Spleen (tissue), 11 donors: ENCODE results near the gene RNASEH1. TPM values are rescaled to one million over a fixed set of nuclear protein-coding genes. Genes with fewer than 3 reads are reported as not detected.

Source experiments
- DNase-seq: peaks from one replicate; pipeline ENCODE4 v3.0.0-alpha.2; 2020
- H3K27ac ChIP-seq, 8 donors: fragments of 200-600 bp; sonication (generic) in 7 of 8; 1 replicate in 4 of 8; 2 replicates in 4 of 8; pipeline versions ENCODE4 v1.5.0 to v1.8.0; 2016 to 2021; ENCODE audit warnings: inconsistent platforms in 4 of 8, mild to moderate bottlenecking in 4 of 8, moderate library complexity in 1 of 8
- H3K27me3 ChIP-seq, 7 donors: fragments of 200-600 bp; sonication (generic) in 6 of 7; replicated peaks in 1 of 7; 1 replicate in 4 of 7; 2 replicates in 3 of 7; pipeline versions ENCODE4 v1.5.0 to v1.8.0; 2016 to 2021; ENCODE audit warnings: inconsistent platforms in 3 of 7, mild to moderate bottlenecking in 1 of 7
- H3K36me3 ChIP-seq, 6 donors: fragments of 200-600 bp; sonication (generic) in 5 of 6; 1 replicate in 4 of 6; 2 replicates in 2 of 6; pipeline versions ENCODE4 v1.5.0 to v1.8.0; 2016 to 2021; ENCODE audit warnings: inconsistent platforms in 2 of 6
- H3K4me1 ChIP-seq, 6 donors: fragments of 200-600 bp; sonication (generic) in 5 of 6; 1 replicate in 3 of 6; 2 replicates in 3 of 6; pipeline versions ENCODE4 v1.5.0 to v1.8.0; 2016 to 2021; ENCODE audit warnings: inconsistent platforms in 3 of 6
- H3K4me3 ChIP-seq, 8 donors: fragments of 200-600 bp; sonication (generic) in 7 of 8; 1 replicate in 4 of 8; 2 replicates in 4 of 8; pipeline versions ENCODE4 v1.5.0 to v1.8.0; 2016 to 2021; ENCODE audit warnings: inconsistent platforms in 4 of 8, mild to moderate bottlenecking in 4 of 8, moderate library complexity in 2 of 8
- H3K9me3 ChIP-seq, 8 donors: fragments of 200-600 bp; sonication (generic) in 7 of 8; 1 replicate in 4 of 8; 2 replicates in 4 of 8; pipeline versions ENCODE4 v1.5.0 to v1.8.0; 2016 to 2021; ENCODE audit warnings: inconsistent platforms in 4 of 8
- POLR2A ChIP-seq, 3 donors: fragments of 450-650 bp; IDR thresholded peaks; one replicate each; pipeline ENCODE4 v1.5.1; 2017; ENCODE audit warnings: antibody characterized with exemption in 3 of 3, mild to moderate bottlenecking in 1 of 3
- POLR2AphosphoS5 ChIP-seq, 3 donors: sonication (generic); formaldehyde crosslinking; IDR thresholded peaks; one replicate each; pipeline ENCODE4 v1.5.1; 2017; ENCODE audit warnings: antibody characterized with exemption in 3 of 3
- WGBS, 5 donors: extraction: QIAGEN DNeasy Blood & Tissue Kit in 3 of 5; methylation state at CpG; one replicate each; pipeline versions ENCODE4 v1.1.5 to v1.1.7; 2013 to 2018; 5-methylcytosine and 5-hydroxymethylcytosine counted together
- intact Hi-C: fragments of 100-400 bp; cut with DNase I; formaldehyde crosslinking; loops from one replicate; pipeline ENCODE4 v1.15.0; 2023; ENCODE audit warnings: low total_unique reads
- polyA plus RNA-seq, 3 donors: library from polyadenylated mRNA; stranded (reverse); fragments of 200-250 nt; gene quantifications; one replicate each; pipeline ENCODE4 v1.2.1, GENCODE V29; 2013
- total RNA-seq, 7 donors: library from RNA; depleted of rRNA in 3 of 7; stranded (reverse); fragments of >200 nt in 3 of 7; fragmentation: NEBNext Ultra II Directional in 4 of 7; extraction: Animal tissue kit (Norgen Biotek cat#: 25700) in 4 of 7; gene quantifications; one replicate each; pipeline versions ENCODE4 v1.1.0 to v1.2.1, GENCODE V29; 2016 to 2021
- TF ChIP-seq, protein P1 (sequence below), 11 experiments: fragments of 200-600 bp in 7 of 11; fragments of 450-650 bp in 4 of 11; sonication (generic) in 4 of 11; IDR thresholded peaks in 8 of 11; conservative IDR thresholded peaks in 3 of 11; 1 replicate in 7 of 11; 2 replicates in 4 of 11; pipeline versions ENCODE4 v1.4.0 to v1.8.0; 2016 to 2021; ENCODE audit warnings: antibody characterized with exemption in 11 of 11, inconsistent platforms in 4 of 11, mild to moderate bottlenecking in 1 of 11
- donor health status: healthy with polysubstance abuse.
- donor health status: DM: no; HTN: no; CAD: no; lungs with moderate emphysema.
- donor health status: DM: no; HTN: no; CAD: no.
- donor health status: Bipolar disorder and iron deficiency.
- donor health status: healthy.
- donor health status: DM: no; HTN: no; CAD: no.
- donor health status: DM: yes; HTN: yes; CAD: no.

RNASEH1 gene
- total and polyA plus RNA-seq, 10 donors, result 4.3 to 24.7 (median 18.2) TPM

DNA sequence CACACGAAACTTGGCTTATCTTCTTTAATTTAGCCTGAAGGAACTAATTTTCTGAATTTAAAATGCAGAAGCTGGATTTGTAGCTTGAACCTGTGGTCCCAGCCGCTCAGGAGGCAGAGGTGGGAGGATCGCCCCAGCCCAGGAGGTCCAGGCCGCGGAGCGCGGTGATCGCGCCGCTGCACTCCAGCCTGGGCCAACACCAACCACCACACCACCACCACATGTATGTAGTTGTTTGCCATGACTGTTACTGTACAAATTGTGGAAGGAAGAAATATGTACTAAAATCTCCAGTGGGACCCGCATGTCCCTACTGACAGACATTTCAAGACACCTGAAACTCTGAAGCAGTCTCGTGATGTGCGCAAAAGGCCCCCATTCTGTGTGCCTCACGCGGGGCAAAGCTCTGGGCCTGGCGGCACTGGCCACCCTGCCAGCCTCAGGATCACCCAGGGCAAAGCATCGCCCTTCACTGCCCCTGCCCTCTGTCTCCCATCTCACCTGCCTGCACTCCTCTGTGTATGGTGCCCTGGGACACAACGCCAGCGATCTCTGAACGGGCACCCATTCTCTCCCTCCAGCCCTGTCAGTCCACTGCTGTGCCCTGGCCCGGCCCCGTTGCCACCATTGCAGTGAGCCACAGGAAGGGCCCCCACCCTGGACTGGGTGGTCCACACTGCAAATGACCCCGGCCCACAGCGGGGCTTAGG lies 28.7 kb downstream of the RNASEH1 start:
- Histone ChIP-seq H3K27ac (no peak overlapping the region), H3K27me3 (no peaks in the 10 kb centered on the region), H3K4me1 (peaks cover 0 to under 1% (median 0%) of the 10 kb centered on the region in 6 donors), H3K36me3 (peaks cover 0 to 32% (median 0%) of the 10 kb centered on the region in 6 donors), H3K4me3 (no peak overlapping the region), H3K9me3 (no peaks in the 10 kb centered on the region)
- no peak for DNase-seq
- TF ChIP-seq POLR2A (IDR thresholded peaks at IDR 0.05) (no peak), POLR2AphosphoS5 (IDR thresholded peaks at IDR 0.05) (no peak)
- TF ChIP-seq, protein P1, sequence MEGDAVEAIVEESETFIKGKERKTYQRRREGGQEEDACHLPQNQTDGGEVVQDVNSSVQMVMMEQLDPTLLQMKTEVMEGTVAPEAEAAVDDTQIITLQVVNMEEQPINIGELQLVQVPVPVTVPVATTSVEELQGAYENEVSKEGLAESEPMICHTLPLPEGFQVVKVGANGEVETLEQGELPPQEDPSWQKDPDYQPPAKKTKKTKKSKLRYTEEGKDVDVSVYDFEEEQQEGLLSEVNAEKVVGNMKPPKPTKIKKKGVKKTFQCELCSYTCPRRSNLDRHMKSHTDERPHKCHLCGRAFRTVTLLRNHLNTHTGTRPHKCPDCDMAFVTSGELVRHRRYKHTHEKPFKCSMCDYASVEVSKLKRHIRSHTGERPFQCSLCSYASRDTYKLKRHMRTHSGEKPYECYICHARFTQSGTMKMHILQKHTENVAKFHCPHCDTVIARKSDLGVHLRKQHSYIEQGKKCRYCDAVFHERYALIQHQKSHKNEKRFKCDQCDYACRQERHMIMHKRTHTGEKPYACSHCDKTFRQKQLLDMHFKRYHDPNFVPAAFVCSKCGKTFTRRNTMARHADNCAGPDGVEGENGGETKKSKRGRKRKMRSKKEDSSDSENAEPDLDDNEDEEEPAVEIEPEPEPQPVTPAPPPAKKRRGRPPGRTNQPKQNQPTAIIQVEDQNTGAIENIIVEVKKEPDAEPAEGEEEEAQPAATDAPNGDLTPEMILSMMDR (IDR thresholded peaks at IDR 0.05 in 8 of 11, conservative IDR thresholded peaks at IDR 0.05 in 3 of 11), result no peak
- intact Hi-C loops, result no loop called here
- 94 to 98% (median 97%) methylated on average over 23 to 24 of the region's 24 CpGs for WGBS, 5 donors

DNA sequence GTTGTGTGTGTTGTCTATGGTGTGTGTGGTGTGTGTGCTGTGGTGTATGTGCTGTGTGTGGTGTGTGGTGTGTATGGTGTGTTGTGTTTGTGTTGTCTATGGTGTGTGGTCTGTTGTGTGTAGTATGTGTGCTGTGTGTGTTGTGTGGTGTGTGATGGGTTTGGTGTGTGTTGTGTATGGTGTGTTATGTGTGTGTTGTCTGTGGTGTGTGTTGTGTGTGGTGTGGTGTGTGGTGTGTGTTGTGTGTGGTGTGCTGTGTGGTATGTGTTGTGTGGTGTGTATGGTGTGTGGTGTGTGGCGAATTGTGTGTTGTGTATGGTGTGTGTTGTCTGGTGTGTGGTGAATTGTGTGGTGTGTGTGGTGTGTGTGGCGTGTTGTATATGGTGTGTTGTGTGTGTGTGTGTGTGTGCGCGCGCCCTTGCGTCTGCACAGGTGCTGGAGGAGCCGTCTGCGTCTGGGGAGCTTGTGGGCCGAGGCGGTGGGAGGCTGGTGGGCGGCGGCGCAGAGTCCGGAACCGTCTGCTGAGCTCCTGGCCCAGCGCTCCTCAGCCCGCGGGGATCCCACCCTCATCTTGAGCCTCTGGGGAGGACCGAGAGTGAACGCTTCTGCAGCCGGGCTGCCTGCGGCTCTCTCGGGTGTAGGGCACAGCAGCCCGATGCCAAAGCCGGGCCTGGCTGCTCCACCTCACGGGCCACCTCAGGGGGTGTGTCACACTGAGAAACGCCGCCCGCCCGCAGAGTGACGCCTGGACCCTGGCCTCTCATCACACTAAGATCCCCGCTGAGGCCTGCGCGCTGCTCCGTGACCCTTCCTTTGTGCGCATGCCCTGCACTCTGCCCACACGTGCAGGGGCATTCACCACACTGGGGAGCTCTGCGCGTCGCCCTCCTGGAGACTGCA lies 30.0 kb downstream of the RNASEH1 start:
- WGBS, 5 donors, result 81 to 96% (median 91%) methylated on average over 27 to 40 of the region's 40 CpGs
- H3K27me3 ChIP-seq, result no peaks in the 10 kb centered on the region
- H3K4me3 ChIP-seq, result no peak overlapping the region
- peaks cover 0 to 19% (median 0%) of the 10 kb centered on the region in 6 donors for H3K36me3 ChIP-seq
- peaks cover 0 to 10% (median 7%) of the 10 kb centered on the region in 6 donors for H3K4me1 ChIP-seq
- intact Hi-C loops, result no loop called here
- H3K27ac ChIP-seq, result no peak overlapping the region
- no peaks in the 10 kb centered on the region for H3K9me3 ChIP-seq
- TF ChIP-seq POLR2AphosphoS5 (IDR thresholded peaks at IDR 0.05) (no peak), POLR2A (IDR thresholded peaks at IDR 0.05) (no peak)
- TF ChIP-seq, protein P1 (IDR thresholded peaks at IDR 0.05 in 8 of 11, conservative IDR thresholded peaks at IDR 0.05 in 3 of 11), result no peak
- no peak for DNase-seq

DNA sequence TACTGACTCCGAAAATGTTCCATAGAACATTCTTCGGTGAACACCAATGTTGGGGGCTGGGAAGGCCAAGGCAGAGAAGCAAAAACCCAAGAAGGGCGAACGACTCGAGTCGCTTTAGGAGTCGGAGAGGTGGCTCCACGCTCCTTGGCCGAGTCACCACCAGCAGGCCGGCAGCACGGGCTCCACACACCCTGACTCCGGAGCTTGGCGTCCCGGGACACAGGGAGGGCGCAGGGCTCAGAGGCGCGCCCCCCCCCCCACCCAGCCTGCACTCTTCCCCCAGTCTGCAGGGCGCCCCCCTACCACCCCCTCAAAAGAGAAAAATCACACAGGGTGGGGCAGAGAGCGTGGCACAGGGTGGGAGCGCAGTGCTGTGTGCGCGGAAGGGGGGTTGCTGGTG lies 31.3 kb downstream of the RNASEH1 start:
- Histone ChIP-seq H3K27ac (no peak overlapping the region), H3K4me3 (no peak overlapping the region), H3K27me3 (no peaks in the 10 kb centered on the region), H3K36me3 (peaks cover 0 to 7% (median 0%) of the 10 kb centered on the region in 6 donors), H3K9me3 (no peaks in the 10 kb centered on the region), H3K4me1 (peaks cover 0 to 23% (median 8%) of the 10 kb centered on the region in 6 donors)
- WGBS, 5 donors, result 90 to 96% (median 93%) methylated on average over 17 to 22 of the region's 22 CpGs
- intact Hi-C loops, result no loop called here
- no peak for DNase-seq
- TF ChIP-seq POLR2AphosphoS5 (IDR thresholded peaks at IDR 0.05), result no peak
- no peak for TF ChIP-seq POLR2A (IDR thresholded peaks at IDR 0.05)
- TF ChIP-seq, protein P1 (IDR thresholded peaks at IDR 0.05 in 8 of 11, conservative IDR thresholded peaks at IDR 0.05 in 3 of 11), result no peak
